Measurements from ENCODE around the gene CTIF. TPM values are rescaled to one million over a fixed set of nuclear protein-coding genes. Genes with fewer than 3 reads are reported as not detected.

CTIF gene
- total RNA-seq, 2 donors from 2014 or later: 6.1 to 7.3 TPM

DNA sequence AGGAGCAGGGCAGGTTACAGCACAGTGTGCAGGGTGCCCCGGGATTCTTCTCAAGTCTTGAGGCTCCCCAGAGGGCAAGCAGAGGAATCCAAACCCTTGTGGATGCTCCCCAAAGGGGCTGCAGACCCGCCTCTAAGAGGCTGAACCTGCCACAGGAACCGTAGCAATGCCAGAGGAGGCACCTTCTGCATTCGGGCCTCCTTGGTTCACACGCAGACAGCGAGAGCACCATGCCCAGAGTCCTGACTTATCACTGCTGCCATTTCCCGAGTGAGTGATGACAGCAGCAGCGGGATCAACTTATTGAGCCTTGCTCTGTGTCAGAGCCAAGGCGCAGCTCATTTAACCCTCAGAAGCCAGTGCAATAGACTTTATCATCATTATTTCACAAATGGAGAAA is 203.5 kb downstream of the CTIF start:
- H3K36me3 Mint-ChIP-seq (ENCODE audit: low read depth): peaks cover 2% of the 10 kb centered on the region
- no peak for DNase-seq
- H3K4me1 Mint-ChIP-seq: peaks cover 4% of the 10 kb centered on the region
- H3K27me3 Mint-ChIP-seq: no peaks in the 10 kb centered on the region
- no peak overlapping the region for H3K27ac Mint-ChIP-seq
- no peak overlapping the region for H3K4me3 Mint-ChIP-seq
- no peak for ATAC-seq
- H3K9me3 ChIP-seq (ENCODE audit: control insufficient read depth, low read length, poor library complexity, severe bottlenecking): no peaks in the 10 kb centered on the region

- no peak for ATAC-seq
- no peak overlapping the region for H3K27ac Mint-ChIP-seq
Measured at GRCh38 chr18:48742706-48743475, 204.1 kb downstream of the CTIF start.

DNA sequence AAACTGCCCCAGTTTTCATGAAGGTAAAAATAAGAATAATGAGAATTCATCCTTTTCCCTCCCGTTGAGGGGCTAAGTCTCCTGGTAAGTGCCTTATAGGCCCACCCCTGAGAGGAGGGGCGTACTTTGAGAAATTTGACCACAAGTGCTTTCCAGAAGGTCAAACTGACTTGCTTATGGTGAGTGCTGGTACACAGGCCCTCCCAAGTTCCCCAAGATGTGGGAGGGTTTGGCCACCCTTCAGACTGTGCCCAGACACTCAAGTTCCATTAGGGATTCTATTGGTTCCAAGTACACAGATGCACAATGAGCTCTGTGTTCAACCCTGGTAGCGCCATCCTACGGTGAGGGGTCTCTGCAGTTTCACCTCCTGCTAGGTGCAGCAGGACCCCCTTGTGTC is 205.1 kb downstream of the CTIF start:
- no peaks in the 10 kb centered on the region for H3K27me3 Mint-ChIP-seq
- H3K27ac Mint-ChIP-seq: no peak overlapping the region
- ATAC-seq: no peak

More at GRCh38 chr18:48742706-48743475, 204.1 kb downstream of the CTIF start:
- Mint-ChIP-seq H3K27me3 (no peaks in the 10 kb centered on the region), H3K36me3 (ENCODE audit: low read depth) (peaks cover 2% of the 10 kb centered on the region), H3K4me1 (peaks cover 3% of the 10 kb centered on the region), H3K4me3 (no peak overlapping the region)
- H3K9me3 ChIP-seq (ENCODE audit: control insufficient read depth, low read length, poor library complexity, severe bottlenecking): no peaks in the 10 kb centered on the region
- DNase-seq: no peak

DNA sequence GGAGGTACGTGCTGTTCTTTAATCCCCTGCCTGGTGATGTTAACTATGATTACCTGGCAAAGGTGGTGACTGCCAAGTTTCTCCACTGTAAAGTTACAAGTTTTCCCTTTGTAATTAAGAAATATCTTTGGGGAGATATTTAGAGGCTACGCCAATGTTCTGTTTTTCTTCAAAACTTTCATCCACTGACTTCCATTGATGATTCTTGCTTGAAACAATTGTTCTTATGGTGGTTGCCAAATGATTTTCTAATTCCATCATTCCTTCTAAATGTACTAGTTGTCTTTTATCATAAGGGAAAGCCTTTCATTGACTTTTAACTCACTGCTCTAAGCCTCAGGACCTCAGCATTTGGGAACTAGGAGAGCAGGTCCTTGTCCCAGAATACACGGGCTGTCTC is 206.5 kb downstream of the CTIF start:
- H3K4me1 Mint-ChIP-seq: peaks cover 2% of the 10 kb centered on the region
- no peaks in the 10 kb centered on the region for H3K36me3 Mint-ChIP-seq (ENCODE audit: low read depth)
- no peak for ATAC-seq

More for the DNA sequence above, 205.1 kb downstream of the CTIF start:
- Mint-ChIP-seq H3K4me3 (no peak overlapping the region), H3K4me1 (peaks cover 2% of the 10 kb centered on the region), H3K36me3 (ENCODE audit: low read depth) (no peaks in the 10 kb centered on the region)
- no peaks in the 10 kb centered on the region for H3K9me3 ChIP-seq (ENCODE audit: control insufficient read depth, low read length, poor library complexity, severe bottlenecking)
- no peak for DNase-seq

GRCh38 chr18:48749768-48750167 is 210.9 kb downstream of the CTIF start:
- ATAC-seq (no peak), DNase-seq (no peak)
- Mint-ChIP-seq H3K27ac (no peak overlapping the region), H3K4me1 (no peaks in the 10 kb centered on the region), H3K36me3 (ENCODE audit: low read depth) (no peaks in the 10 kb centered on the region), H3K27me3 (no peaks in the 10 kb centered on the region), H3K4me3 (no peak overlapping the region)
- no peaks in the 10 kb centered on the region for H3K9me3 ChIP-seq (ENCODE audit: control insufficient read depth, low read length, poor library complexity, severe bottlenecking)

More for the DNA sequence above, 206.5 kb downstream of the CTIF start:
- Mint-ChIP-seq H3K27me3 (no peaks in the 10 kb centered on the region), H3K27ac (no peak overlapping the region), H3K4me3 (no peak overlapping the region)
- DNase-seq: no peak
- H3K9me3 ChIP-seq (ENCODE audit: control insufficient read depth, low read length, poor library complexity, severe bottlenecking): no peaks in the 10 kb centered on the region

DNA sequence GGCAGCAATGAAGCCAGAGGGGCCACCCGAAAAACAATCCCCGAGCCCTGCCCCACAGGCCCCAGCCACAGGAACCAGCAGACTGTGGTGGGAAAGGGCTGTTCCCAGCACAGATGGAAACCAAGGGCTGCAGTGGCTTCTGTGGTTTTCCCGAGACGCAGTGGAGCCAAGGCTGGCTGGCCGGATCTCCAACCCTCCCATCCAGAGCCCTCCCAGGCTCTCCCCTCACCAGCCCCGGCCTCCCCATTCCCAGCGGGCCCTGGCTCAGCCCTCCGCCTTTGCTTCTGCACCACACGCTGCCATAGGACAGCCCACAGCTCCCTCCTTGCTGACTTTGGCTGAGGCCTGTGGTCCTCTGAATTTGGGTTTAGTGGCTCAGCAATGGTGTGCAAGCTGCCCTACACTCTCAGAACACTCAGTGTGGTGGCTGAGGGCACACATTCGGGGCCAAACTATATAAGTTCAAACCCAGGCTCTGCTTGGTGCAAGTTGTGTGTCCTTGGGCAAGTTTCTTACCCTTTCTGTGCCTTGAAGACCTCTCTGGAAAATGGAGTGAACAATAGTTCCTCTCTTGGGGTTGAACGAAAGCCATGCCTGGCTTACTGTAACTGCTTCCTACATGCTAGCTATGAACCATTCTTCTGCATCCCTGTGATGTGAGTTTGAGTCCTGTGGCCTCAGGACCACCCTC is 211.8 kb downstream of the CTIF start:
- Mint-ChIP-seq H3K27ac (no peak overlapping the region), H3K4me3 (no peak overlapping the region), H3K27me3 (no peaks in the 10 kb centered on the region), H3K4me1 (no peaks in the 10 kb centered on the region), H3K36me3 (ENCODE audit: low read depth) (no peaks in the 10 kb centered on the region)
- ATAC-seq (no peak), DNase-seq (no peak)
- no peaks in the 10 kb centered on the region for H3K9me3 ChIP-seq (ENCODE audit: control insufficient read depth, low read length, poor library complexity, severe bottlenecking)

DNA sequence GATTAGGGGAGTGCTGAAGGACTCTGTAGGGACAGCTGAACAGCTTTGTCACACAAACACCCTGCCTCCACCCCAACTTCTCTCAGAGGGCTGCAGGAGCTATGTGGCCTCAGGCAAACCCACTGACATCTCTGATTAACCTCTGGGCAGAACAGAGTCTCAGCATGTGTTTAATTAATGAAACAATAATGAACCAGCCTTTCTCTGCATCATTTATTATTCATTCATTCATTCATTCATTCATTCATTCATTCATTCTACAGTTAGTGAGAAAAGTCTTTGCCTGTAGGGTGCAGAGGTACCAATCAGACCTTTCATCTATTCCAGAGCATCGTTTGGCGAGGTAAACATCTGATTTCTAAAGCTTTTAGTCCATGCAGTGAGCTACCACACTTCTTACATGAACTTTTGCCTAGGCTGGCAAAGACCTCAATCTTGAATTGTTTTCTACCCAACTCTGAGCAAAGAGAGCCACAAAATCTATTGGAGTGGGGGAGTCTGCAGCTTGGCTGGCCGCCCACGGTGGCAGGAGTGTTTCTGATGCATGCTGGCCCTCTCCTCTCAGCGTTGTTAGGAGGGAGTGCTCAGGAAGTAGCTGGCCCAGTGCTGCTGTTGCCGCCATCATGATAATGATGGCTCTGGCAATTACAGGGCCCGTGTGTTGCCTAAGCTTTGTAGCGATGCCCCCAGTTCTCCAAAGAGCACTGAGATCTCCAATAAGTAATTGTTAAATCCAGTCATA is 213.1 kb downstream of the CTIF start:
- Mint-ChIP-seq H3K4me1 (no peaks in the 10 kb centered on the region), H3K4me3 (no peak overlapping the region), H3K27ac (no peak overlapping the region), H3K27me3 (no peaks in the 10 kb centered on the region), H3K36me3 (ENCODE audit: low read depth) (no peaks in the 10 kb centered on the region)
- DNase-seq (no peak), ATAC-seq (no peak)
- no peaks in the 10 kb centered on the region for H3K9me3 ChIP-seq (ENCODE audit: control insufficient read depth, low read length, poor library complexity, severe bottlenecking)

DNA sequence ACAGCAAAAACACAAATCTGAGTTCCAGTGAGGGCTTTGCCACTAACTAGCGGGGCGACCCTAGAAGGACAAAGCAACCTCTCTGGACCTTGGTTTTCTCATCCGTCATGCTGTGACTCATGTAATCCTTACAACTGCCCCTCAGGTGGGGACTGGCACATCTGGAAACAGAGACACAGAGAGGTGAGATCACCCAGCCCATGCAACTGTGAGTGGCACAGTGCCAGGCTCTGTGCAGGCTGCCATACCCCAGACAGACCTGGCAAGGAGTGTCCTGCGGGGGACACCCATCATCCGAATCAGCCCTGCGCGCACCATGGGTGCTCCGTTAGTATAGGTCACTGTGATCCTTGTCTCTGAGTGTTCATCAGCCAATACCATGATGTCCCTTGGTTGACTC is 213.6 kb downstream of the CTIF start:
- H3K27ac Mint-ChIP-seq: no peak overlapping the region
- ATAC-seq: no peak
- no peak for DNase-seq
- H3K27me3 Mint-ChIP-seq: no peaks in the 10 kb centered on the region
- no peak overlapping the region for H3K4me3 Mint-ChIP-seq
- H3K4me1 Mint-ChIP-seq: no peaks in the 10 kb centered on the region
- no peaks in the 10 kb centered on the region for H3K36me3 Mint-ChIP-seq (ENCODE audit: low read depth)
- no peaks in the 10 kb centered on the region for H3K9me3 ChIP-seq (ENCODE audit: control insufficient read depth, low read length, poor library complexity, severe bottlenecking)

- H3K9me3 ChIP-seq (ENCODE audit: control insufficient read depth, low read length, poor library complexity, severe bottlenecking): no peaks in the 10 kb centered on the region
- Mint-ChIP-seq H3K4me1 (no peaks in the 10 kb centered on the region), H3K27me3 (no peaks in the 10 kb centered on the region), H3K27ac (no peak overlapping the region), H3K4me3 (no peak overlapping the region), H3K36me3 (ENCODE audit: low read depth) (no peaks in the 10 kb centered on the region)
- ATAC-seq: no peak
- no peak for DNase-seq
Measured at GRCh38 chr18:48752928-48753327, 214.1 kb downstream of the CTIF start.

GRCh38 chr18:48753691-48754090 is 214.9 kb downstream of the CTIF start:
- Mint-ChIP-seq H3K4me1 (no peaks in the 10 kb centered on the region), H3K36me3 (ENCODE audit: low read depth) (no peaks in the 10 kb centered on the region), H3K27me3 (no peaks in the 10 kb centered on the region), H3K27ac (no peak overlapping the region), H3K4me3 (no peak overlapping the region)
- H3K9me3 ChIP-seq (ENCODE audit: control insufficient read depth, low read length, poor library complexity, severe bottlenecking): no peaks in the 10 kb centered on the region
- DNase-seq (no peak), ATAC-seq (no peak)

- Mint-ChIP-seq H3K4me3 (no peak overlapping the region), H3K36me3 (ENCODE audit: low read depth) (no peaks in the 10 kb centered on the region), H3K27me3 (no peaks in the 10 kb centered on the region), H3K4me1 (no peaks in the 10 kb centered on the region), H3K27ac (peak overlapping the region; percentile 56)
- H3K9me3 ChIP-seq (ENCODE audit: control insufficient read depth, low read length, poor library complexity, severe bottlenecking): no peaks in the 10 kb centered on the region
- no peak for ATAC-seq
- no peak for DNase-seq
Measured at GRCh38 chr18:48754559-48754958, 215.7 kb downstream of the CTIF start.

- H3K9me3 ChIP-seq (ENCODE audit: control insufficient read depth, low read length, poor library complexity, severe bottlenecking): no peaks in the 10 kb centered on the region
- ATAC-seq: no peak
- DNase-seq: no peak
- no peaks in the 10 kb centered on the region for H3K4me1 Mint-ChIP-seq
- H3K4me3 Mint-ChIP-seq: no peak overlapping the region
- H3K27me3 Mint-ChIP-seq: no peaks in the 10 kb centered on the region
- peak overlapping the region; percentile 56 for H3K27ac Mint-ChIP-seq
- no peaks in the 10 kb centered on the region for H3K36me3 Mint-ChIP-seq (ENCODE audit: low read depth)
Measured at GRCh38 chr18:48754993-48755473, 216.2 kb downstream of the CTIF start.

GRCh38 chr18:48756511-48757226 is 217.8 kb downstream of the CTIF start:
- H3K27me3 Mint-ChIP-seq: no peaks in the 10 kb centered on the region
- no peaks in the 10 kb centered on the region for H3K36me3 Mint-ChIP-seq (ENCODE audit: low read depth)
- H3K4me1 Mint-ChIP-seq: no peaks in the 10 kb centered on the region
- ATAC-seq (no peak), DNase-seq (no peak)
- H3K9me3 ChIP-seq (ENCODE audit: control insufficient read depth, low read length, poor library complexity, severe bottlenecking): no peaks in the 10 kb centered on the region
- H3K27ac Mint-ChIP-seq: no peak overlapping the region
- H3K4me3 Mint-ChIP-seq: no peak overlapping the region

All from T-helper 17 cell (primary cell).